B cell (primary cell): ENCODE data around the gene MYH14.

ENCODE experiments used
- CTCF ChIP-seq: fragments of 200-600 bp; IDR thresholded peaks from one replicate; pipeline ENCODE4 v1.8.0; 2022; ENCODE audit warnings: antibody characterized with exemption, mild to moderate bottlenecking
- EZH2 ChIP-seq: IDR thresholded peaks from 2 replicates; pipeline ENCODE4 v1.6.1; 2012; ENCODE audit warnings: borderline replicate concordance, low read depth, mild to moderate bottlenecking, moderate library complexity, low read length; ENCODE audit not compliant: insufficient read depth, poor library complexity, severe bottlenecking

- TF ChIP-seq EZH2: no peak
- TF ChIP-seq CTCF: no peak
Observed at GRCh38 chr19:50223439-50223716, 20.0 kb downstream of the MYH14 start.
